ENCODE measurements around the gene RTN4R.

The RTN4R gene

DNA sequence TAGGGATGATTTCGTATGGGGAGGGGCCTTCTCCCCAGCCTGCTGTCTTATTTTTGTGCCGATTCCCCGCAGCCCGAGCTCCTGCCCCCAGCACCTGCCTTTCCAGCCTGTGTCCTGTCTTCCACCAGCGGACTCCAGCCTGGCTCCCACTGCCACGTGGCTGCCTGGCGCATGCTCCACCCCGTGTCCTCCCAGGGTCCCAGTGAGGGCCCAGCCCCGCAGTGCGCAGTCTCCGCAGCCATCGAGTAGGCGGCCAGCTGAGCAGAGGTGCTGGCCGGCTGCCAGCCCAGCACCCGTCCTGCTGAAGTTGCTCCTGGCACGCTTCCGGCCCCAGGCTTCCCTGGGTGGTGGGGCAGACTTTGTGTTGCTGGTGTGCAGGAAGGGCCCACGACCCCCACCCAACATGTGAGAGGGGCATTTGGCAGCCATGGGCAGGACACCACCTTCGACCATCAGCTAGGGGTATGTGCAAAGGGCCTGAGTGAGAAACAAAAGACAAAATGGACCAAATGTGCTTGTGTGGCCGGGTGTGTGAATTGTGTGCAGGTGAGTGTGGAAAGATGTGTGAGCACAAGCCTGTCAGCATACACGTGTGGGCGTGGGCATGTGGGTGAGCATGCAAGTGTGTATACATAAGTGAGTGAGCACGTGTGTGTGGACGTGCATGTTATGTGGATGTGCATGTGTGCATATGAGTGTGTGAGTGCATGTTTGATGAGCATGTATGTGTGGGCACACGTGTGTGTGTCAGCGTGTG, 55.9 kb downstream of the RTN4R start:
- no peak for DNase-seq

DNA sequence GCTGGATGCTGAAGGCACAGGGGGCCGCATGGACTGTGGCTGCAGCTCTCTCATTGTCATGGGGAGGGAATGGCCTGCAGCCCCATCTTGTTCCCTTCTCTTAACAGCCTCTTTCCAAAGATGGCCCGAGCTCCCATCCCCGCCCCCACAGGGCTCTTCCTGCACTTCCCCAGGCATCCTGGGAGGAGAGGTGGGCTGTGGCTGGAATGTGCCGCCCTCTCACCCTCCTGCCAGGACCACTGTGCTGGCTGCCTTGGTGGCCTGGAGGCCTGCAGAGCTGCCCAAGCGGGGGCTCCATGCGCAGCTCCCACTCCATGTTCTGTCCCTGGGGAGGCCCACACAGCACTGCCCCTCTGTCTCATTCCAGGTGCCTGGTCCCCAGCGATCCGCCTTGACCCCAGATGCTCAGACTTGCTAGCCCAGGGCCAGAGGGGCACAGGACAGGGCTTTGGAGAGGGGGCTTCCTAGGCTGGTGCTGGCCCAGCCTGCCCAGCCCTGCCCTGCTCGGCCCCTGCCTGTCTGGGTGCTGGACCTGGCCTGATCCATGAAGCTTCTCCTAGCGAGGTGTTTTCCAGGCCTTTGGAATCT, 56.6 kb downstream of the RTN4R start:
- no peak for DNase-seq

DNA sequence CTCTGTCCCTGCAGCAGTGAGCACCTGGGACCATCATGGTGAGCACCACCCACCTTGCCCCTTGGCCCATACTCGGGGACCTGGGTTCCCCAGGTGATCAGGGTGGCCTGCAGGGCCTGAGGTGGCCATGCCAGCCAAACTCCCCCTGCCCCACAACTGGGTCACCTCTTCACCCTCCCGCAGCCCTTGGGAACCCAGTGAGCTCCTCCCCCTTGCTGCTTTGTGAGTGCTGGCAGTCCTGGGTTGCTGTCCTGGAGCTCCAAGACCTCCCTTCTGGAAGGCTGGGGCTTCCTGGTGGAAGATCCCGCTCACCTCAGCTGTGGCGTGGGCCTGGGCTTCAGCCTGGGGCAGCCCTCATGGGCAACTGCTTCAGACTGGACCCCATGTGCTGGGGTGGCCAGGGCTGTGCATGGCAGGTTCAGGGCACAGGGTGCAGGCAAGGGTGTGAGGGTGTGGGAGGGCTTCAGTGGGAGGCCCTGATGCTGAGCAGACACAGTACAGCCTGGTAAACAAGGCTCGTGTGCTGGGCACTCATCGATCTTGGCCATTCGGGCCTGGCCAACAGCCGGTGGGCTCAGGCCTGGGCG, 57.6 kb downstream of the RTN4R start:
- DNase-seq, result no peak

DNA sequence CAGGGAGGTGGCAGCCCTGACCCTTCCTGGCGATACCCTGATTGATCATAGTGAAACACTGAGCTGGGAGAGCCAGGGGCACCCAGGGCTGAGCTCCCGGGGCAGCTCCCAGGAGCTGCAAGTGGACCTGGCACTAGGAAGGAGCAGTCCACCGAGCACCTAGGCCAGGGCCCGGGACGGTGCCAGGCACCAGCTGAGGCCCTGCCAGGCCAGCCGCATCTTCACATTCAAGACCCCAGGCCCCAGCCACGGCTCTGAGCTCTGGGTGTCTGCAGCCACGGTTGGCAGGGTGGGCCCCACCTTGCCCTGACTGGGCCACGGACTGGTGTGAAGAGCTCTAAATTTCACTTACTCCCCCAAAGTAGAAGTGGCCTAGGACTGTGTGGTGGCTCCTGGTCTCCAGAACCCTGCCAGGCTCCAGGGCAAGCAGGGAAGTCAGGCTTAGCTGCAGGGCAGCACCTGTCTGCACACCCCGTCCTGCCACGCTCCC, 58.3 kb downstream of the RTN4R start:
- DNase-seq, result no peak

DNA sequence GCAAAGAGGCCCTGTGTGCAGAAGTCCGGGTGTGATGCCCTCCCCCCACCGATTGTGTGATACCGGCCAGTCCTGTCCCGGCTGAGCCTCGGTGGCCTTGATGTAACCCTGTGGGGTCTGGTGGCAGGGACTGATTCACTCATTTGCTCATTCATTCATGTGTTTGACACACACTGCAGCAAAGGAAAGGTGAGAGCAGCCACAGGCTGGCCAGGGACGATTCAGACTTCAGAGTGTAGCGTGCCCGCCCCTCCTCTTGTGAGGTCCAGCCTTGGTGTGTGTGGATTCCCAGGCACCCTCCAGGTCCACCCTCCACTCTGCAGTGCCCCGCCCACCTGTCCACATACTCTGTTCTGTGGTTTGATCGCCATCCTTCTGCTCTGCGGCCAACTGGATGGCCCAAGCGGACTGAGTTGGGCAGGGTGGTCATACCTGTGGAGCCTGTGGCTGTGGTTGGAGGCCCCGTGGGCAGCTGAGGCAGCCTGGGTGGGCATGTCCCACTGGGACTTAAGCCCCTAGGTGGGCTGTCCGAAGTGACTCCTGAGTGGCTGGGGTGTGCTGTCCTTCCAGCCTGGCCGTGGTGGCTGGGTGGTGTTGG, 59.3 kb downstream of the RTN4R start:
- DNase-seq, result no peak

DNA sequence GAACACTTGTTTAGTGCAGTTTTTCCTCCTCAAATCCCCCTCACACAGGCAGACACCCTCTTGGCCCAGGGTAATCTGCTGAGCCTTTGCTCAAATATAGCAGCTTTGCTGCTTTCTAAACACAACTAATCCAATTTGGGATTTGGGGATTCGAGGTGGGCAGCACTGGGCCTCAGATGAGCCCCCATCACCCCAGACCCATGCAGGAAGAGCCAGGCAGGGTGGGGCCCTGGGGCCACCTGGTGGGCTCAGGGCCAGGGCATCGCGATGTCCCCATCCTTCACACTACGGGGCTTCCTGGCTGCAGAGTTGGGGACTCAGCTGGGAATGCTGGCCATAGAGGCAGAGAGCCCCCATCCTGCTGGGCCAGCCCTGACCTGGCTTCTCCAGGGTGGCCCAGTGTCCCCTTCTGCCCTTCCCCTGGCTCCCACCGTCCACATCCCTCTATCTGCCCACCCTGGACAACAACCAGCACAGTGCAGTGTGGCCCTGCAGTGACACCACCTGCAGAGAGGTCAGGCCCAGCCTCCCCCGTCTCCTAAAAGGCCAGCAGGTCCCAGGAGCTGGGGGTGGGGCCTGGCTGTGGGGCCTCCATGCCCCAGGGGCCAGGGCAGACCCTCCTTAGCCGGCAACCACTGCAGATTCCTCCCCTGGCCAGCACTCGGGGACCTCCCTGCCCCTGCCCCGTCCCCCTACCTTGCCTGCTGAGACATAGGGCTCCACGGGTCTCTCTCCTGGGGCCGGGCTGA, 60.7 kb downstream of the RTN4R start:
- DNase-seq, result no peak

DNA sequence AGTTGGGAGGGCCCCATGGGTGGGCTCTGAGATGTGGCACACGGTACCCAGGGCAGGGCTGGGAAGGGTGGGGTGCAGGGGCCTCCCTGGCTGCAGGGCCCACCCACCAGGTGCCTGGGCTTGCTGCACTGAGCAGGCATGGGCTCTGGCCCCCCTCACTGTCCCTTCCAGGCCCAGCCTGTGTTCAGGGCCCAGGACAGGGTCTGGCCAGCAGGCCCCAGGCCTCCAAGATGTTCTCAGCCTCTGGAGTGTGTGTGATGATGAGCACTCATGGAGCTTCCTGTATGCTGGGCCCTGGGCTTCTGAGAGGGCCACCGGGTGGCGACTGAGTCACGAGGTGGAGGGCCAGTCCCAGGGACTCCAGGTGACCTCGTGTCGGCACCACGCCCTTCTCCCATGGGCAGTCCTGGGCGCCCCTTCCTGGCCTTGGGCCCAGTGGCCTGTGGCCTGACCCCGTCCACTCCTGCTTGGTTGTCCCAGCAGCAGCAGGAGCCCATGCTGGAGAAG, 61.4 kb downstream of the RTN4R start:
- DNase-seq, result peak; percentile 34

DNA sequence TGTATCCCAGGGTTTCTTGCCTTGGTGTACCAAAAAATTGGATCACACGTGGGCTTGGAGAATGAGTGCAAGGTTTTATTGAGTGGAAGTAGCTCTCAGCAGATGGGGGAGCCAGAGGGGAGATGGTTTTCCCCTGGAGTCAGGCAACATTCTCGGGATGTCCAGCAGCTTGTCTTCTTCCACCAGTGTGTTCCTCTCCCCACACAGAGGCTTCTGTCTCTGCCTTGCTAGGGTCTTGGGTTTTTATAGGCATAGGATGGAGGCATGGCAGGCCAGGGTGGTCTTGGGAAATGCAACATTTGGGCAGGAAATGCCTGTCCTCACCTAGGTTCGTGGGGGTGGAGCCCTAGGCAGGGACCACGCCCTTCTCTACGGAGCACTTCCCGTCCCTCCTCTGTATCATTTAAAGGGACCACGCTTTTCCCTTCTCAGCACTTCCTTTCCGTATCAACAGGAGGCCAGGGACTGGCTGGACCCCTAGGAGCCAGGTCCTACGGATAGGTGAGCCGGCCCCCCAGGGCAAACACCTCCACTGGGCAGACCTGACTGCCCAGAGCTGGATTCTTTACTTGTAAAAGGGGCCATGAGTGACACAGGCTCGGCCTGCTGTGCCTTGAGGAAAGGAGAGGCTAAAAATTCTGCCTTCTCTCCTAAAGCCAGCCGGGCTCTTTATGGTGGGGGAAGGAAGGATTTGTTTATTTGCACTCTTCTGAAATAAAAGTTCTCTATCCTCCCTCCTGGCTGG, 62.0 kb downstream of the RTN4R start:
- DNase-seq, result peak; percentile 85

DNA sequence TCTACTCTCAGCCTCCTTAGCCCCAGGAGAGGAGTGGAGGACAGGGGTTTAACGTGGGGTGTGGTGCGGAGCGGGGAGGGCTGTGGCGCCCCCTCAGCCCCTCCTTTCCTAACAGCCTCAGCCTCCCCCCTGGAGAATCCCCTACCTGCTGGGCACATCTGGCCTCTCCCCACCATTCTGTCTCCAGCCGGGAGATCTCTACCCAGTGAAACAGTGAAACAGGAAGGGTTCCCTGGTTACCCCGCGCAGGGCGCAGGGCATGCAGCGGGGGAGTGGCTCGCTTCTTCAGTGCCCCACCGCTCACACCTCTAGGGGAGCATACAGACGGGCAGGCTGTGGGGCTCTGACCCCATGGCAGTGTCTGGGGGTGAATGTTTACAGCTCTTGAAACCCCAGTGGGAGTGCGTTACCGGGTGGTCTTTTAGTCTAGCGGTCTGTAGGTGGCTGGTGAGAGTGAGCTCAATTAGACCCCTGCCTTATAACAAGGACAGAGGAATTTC, 62.6 kb downstream of the RTN4R start:
- DNase-seq, result no peak

DNA sequence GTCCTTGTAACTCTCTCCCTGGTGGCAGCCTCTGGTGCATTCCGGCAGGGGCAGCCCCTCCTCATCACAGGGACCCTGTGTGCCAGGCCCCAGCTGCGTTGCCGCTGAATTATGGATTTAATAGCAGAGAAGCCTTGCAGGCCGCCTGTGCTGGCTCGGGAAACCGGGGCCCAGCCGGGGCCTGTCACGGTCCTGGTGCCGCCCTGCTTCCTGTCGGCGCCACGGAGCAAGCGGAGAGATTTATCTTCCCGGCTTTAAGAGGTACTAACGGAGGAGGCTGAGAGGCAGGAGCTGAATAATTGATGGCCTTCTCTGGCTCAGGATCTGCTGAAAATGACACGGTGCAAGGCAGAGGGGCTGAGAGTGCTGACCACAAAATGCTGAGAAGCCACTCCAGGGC, 63.3 kb downstream of the RTN4R start:
- no peak for DNase-seq

DNA sequence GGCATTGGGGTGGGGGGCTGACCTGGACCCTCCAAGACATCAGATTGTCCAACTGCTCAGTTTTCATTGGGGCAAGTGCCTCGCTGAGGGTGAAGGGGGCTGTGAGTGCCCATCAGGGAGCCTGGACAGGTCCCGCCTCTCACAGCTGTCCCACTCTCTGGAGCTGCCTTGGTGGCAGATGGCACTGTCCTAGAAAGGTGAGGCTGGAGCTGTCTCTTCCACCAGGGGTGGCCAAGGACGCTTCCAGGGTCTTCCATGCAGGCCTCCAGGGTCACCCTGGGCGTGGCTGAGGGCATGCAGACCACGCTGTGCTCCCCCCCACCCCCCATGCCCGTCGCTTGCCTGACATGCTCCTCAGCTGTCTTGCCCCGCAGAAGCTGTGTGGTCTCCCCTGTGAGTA, 63.8 kb downstream of the RTN4R start:
- DNase-seq, result no peak

DNA sequence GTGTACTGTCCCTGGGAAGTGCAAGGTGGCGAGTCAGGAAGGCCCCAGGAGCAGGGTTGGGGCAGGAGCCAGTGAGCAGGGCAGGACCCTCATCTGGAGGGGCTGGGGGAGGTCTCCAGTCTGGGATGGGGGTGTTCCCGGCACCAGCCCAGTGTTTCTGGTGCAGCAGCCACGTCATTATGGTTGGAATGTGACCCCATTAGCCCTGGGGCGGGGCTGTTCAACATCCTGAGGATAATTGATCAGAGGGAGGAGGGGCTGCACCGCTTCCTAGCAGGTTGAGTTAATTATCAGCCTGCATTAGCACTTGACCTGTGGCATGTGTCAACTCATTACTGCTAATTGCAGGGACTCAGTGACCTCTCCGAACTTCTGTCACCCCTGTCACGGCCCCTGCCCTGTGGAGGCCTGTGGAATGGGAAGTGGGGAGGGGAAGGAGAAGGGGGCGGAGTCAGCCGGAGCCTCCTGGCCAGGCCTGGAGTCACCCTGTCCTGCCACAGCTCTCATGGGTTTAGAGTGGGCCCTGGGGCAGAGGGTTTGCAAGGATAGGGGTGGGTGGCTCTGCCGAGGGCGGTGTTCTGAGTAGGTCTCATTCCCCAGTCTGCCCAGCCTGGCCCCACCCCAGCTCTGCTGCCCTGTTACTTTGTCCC, 64.4 kb downstream of the RTN4R start:
- no peak for DNase-seq

DNA sequence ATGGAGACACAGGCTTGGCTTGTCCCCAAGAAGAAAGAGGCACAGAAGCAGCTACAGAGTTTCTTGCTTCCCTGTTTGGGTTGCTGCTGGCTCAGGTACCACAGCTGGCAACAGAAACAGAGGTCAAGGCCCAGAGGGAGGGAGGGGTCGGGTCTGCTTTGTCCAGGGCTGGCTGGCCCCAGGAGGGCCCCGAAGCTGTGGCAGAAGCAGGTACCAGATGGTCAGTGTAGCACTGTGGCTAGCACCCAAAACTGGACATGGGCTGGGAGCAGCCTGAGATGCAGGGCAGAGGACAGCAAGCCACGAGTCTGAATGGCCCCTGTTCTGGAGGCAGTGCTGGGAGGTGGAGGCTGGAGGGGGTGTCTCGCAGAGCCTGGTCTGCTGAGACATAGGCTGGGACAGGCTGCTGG, 65.0 kb downstream of the RTN4R start:
- no peak for DNase-seq

DNA sequence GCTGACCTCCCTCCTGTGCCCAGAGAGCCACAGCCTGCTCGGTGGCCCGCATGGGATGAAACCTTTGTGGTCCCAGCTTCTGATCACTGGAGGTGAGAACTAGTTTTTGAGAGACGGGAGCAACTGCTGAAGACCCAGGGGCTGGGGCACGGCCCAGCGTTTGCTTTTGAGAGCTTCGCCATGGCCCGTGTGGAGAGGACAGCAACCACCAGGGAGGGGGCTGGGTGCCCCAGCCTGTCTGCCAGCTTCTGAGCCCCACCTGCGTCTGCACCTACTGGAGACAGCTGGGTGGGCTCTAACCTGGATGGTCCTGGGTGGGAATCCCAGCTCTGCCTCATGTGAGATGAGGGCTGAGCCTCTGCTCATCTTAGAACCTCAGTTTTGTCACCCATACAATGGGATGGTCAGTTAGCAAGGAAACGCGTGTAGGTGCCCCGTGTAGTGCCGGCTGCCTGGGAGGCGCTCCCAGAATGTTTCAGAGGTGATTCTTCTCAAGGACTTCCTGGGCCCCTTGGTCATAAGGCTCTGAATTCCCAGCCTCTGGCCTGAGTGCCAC, 66.2 kb downstream of the RTN4R start:
- no peak for DNase-seq

DNA sequence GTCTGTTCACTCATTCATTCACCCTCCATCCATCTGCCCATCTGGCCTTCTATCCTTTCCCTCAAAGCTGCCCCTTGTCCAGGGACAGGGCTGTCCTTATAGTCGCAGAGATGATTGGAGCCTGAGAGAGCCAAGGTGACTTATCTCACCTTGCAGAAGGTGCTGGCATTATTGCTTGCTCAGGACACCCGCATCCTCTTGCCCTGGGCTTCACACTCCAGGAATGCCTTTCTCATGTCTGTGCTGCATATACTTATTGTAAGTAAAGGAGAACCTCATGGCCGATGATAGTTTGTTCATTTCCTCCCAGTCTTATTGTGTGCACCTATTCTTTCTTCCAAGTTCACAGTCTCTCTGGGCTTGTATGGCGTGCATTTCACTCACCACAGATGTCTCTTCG, 68.2 kb downstream of the RTN4R start:
- DNase-seq, result no peak

DNA sequence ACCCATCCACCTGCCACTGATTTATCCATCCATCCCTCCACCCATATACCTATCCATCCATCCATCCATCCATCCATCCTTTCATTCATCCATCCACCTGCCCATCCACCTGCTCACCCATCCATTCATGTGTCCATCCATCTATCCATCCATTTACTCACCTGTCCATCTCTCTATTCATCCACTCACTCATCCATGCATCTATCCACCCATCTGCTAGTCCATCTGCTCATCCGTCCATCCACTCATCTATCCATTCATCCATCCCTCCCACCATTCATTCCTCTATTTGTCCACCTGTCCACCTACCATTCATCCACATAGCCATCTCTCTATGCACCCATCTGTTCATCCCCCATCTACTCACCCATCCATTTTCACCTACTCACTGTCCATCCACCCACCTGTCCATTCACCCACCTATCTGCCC, 68.7 kb downstream of the RTN4R start:
- DNase-seq, result no peak

DNA sequence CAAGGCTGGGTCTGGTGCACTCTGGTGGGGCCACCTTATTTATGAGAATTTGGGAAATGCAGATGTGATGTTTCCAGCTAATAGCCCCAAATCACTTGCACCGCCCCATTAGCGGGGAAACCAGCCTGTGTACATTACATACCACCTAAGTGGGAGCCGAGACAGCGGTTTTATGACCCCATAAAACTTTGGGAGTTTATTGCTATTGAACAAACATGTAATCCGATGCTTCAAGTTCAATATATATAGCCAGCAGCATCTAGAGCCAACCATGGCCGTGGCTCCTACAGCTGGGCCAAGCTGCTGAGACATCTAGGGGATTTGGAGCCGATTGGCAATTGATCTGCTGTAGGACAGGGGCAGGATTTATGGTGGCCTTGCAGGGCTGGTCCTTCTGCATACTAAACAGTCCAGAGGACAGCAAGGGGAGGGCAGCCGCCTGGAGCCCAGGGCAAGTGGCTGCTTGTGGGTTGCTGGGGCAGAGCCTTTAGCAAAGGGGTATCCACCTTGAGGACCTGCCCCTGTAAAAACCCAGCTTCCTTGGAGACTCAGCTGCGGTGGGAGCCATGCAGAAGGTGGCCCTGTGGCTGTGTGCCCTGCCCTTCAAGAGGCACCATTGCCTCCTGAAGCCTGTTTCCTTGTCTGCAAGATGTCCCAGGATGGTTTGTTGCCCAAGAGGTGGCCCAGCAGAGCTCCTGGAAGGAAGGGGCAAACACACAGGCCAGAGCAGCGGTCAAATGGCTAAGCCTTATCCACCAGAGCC, 69.4 kb downstream of the RTN4R start:
- DNase-seq, result no peak

DNA sequence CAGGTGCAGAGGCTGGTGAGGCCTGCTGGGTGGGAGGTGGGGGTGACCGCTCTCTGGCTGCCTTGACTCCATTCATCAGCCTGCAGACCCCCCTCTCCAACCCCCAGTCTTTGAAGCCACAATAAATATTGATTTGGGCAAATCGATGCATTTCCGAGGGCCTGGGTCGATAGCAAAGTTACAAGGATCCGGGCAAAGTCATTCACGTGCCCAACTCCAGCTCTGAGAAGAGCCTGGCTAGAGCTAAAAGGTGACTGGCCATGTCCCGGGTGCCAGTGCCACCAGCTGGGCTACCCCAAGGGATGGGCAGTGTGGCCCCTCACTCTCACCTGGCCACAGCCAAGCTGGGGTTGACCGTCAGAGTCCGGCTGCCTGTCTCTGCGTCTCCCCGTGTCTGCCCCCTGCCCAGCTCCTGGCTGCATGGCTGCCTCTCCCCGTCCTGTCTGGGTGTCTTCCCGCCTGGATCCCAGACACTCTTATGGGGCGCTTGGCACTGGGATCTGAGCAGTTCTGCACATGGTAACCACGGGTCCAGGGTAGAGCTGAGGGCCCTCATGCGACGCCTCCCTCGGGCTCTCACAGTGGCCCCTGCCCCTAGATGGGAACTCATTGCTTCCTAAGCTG, 70.6 kb downstream of the RTN4R start:
- DNase-seq, result no peak

DNA sequence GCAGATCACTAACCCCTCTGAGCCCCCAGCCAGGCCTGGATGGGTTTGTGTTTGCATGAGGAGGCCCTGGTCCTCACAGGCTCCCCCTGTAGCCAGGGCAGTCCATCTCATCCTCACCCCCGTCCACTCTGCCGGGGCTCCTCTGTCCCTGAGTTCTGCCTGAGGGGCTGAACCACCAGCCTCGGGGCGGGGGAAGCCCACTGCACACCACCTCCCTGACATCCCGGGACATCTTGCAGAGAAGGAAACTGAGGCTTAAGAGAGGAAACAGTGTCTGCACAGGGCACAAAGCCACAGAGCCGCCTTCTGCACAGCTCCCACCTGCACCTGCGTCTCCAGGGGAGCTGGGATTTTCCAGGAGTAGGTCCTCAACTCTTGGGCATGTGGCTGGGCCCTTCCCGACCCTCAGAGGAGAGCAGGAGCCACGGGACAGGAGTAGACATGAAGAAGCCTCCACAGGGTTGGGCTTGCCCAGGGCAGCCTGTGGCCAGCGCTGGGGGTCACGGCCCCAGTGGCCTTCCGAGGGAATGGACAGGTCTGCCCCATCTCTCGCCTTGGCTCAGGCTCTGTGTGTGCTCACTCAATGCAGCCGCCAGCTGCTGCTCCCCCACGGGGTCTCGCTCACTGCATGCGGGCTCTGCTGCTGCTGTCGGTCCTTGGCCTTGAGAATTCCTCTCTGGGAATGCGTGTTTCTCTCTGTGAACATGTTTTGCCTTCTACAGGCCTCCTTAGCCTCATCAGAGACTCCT, 71.8 kb downstream of the RTN4R start:
- no peak for DNase-seq

Data from CD4-positive, alpha-beta T cell treated with Interleukin-6 for 4 hours (primary cell).